ENCODE data around the gene DOCK1. TPM values are rescaled to one million over a fixed set of nuclear protein-coding genes. Genes with fewer than 3 reads are reported as not detected.

Gene DOCK1
- total RNA-seq, 2 experiments from 2014 or later = 0.14 to 0.18 TPM

GRCh38 chr10:127089446-127089845, 184.2 kb downstream of the DOCK1 start:
- CTCF ChIA-PET = no interaction called here

GRCh38 chr10:127090138-127090537, 184.9 kb downstream of the DOCK1 start:
- no peak for ATAC-seq
- no peak overlapping the region for H3K27ac Mint-ChIP-seq

More at GRCh38 chr10:127089446-127089845, 184.2 kb downstream of the DOCK1 start:
- H3K4me3 Mint-ChIP-seq = no peak overlapping the region
- H3K27me3 Mint-ChIP-seq = no peaks in the 10 kb centered on the region
- intact Hi-C loops (cut with micrococcal nuclease) = no loop called here
- H3K36me3 Mint-ChIP-seq (ENCODE audit: low read depth) = no peaks in the 10 kb centered on the region
- no peak overlapping the region for H3K27ac Mint-ChIP-seq
- no peaks in the 10 kb centered on the region for H3K9me3 Mint-ChIP-seq
- POLR2A ChIA-PET = no interaction called here
- no peak for TF ChIP-seq CTCF (IDR thresholded peaks at IDR 0.05)
- H3K4me1 Mint-ChIP-seq (ENCODE audit: low read depth) = no peaks in the 10 kb centered on the region
- no peak for DNase-seq
- ATAC-seq = no peak

GRCh38 chr10:127091354-127091753, 186.1 kb downstream of the DOCK1 start:
- ATAC-seq = no peak
- CTCF ChIA-PET = no interaction called here
- no peaks in the 10 kb centered on the region for H3K36me3 Mint-ChIP-seq (ENCODE audit: low read depth)
- no peaks in the 10 kb centered on the region for H3K4me1 Mint-ChIP-seq (ENCODE audit: low read depth)
- H3K9me3 Mint-ChIP-seq = no peaks in the 10 kb centered on the region
- DNase-seq = no peak
- TF ChIP-seq CTCF (IDR thresholded peaks at IDR 0.05) = no peak
- H3K4me3 Mint-ChIP-seq = no peak overlapping the region
- intact Hi-C loops (cut with micrococcal nuclease) = no loop called here
- POLR2A ChIA-PET = no interaction called here
- H3K27ac Mint-ChIP-seq = no peak overlapping the region
- H3K27me3 Mint-ChIP-seq = no peaks in the 10 kb centered on the region

More at GRCh38 chr10:127090138-127090537, 184.9 kb downstream of the DOCK1 start:
- intact Hi-C loops (cut with micrococcal nuclease) = no loop called here
- ChIA-PET CTCF (no interaction called here), POLR2A (no interaction called here)
- TF ChIP-seq CTCF (IDR thresholded peaks at IDR 0.05) = no peak
- no peak for DNase-seq
- H3K4me3 Mint-ChIP-seq = no peak overlapping the region
- H3K9me3 Mint-ChIP-seq = no peaks in the 10 kb centered on the region
- H3K4me1 Mint-ChIP-seq (ENCODE audit: low read depth) = no peaks in the 10 kb centered on the region
- no peaks in the 10 kb centered on the region for H3K36me3 Mint-ChIP-seq (ENCODE audit: low read depth)
- no peaks in the 10 kb centered on the region for H3K27me3 Mint-ChIP-seq

DNA sequence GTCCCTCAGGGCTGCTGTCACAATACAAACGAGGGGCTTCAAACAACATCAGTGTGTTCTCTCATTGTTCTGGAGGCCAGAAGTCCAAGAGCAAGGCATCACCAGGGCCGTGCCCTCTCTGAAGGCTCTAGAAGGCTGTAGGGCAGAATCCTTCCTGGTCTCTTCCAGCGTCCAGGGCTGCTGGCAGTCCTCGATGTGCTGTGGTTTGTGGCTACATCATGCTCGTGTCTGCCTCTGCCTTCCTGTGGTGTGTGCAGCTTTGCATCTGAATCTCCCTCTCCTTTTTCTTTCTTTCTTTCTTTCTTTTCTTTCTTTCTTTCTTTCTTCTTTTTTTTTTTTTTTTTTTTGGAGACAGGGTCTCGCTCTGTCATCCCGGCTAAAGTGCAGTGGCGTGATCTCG, 187.7 kb downstream of the DOCK1 start:
- H3K36me3 Mint-ChIP-seq (ENCODE audit: low read depth) = no peaks in the 10 kb centered on the region
- CTCF ChIA-PET = no interaction called here
- DNase-seq = no peak
- TF ChIP-seq CTCF (IDR thresholded peaks at IDR 0.05) = no peak
- H3K4me1 Mint-ChIP-seq (ENCODE audit: low read depth) = no peaks in the 10 kb centered on the region
- no peak overlapping the region for H3K4me3 Mint-ChIP-seq
- no peak overlapping the region for H3K27ac Mint-ChIP-seq
- intact Hi-C loops (cut with micrococcal nuclease) = no loop called here
- POLR2A ChIA-PET = no interaction called here
- no peak for ATAC-seq
- no peaks in the 10 kb centered on the region for H3K27me3 Mint-ChIP-seq
- no peaks in the 10 kb centered on the region for H3K9me3 Mint-ChIP-seq

- intact Hi-C loops (cut with micrococcal nuclease) = no loop called here
These were observed 189.8 kb downstream of the DOCK1 start for GRCh38 chr10:127094984-127095383.

More at GRCh38 chr10:127094984-127095383, 189.8 kb downstream of the DOCK1 start:
- no peak for DNase-seq
- H3K27ac Mint-ChIP-seq = no peak overlapping the region
- CTCF ChIA-PET = no interaction called here
- ATAC-seq = no peak
- H3K27me3 Mint-ChIP-seq = no peaks in the 10 kb centered on the region
- H3K4me3 Mint-ChIP-seq = no peak overlapping the region
- H3K36me3 Mint-ChIP-seq (ENCODE audit: low read depth) = no peaks in the 10 kb centered on the region
- no peak for TF ChIP-seq CTCF (IDR thresholded peaks at IDR 0.05)
- no peaks in the 10 kb centered on the region for H3K9me3 Mint-ChIP-seq
- POLR2A ChIA-PET = no interaction called here
- H3K4me1 Mint-ChIP-seq (ENCODE audit: low read depth) = no peaks in the 10 kb centered on the region
